ENCODE measurements around the gene CALR. TPM values are rescaled to one million over a fixed set of nuclear protein-coding genes. Genes with fewer than 3 reads are reported as not detected.
A peak's percentile ranks its signal among the peaks of the same experiment; 100 is the strongest.

CALR gene
- total RNA-seq, 1 donor from 2014 or later = 365 TPM

GRCh38 chr19:12937093-12937926 lies 1.1 kb upstream of the CALR start:
- peaks cover 65% of the 10 kb centered on the region for H3K4me1 ChIP-seq
- no peaks in the 10 kb centered on the region for H3K27me3 ChIP-seq (ENCODE audit: low read depth)
- DNase-seq = no peak
- H3K36me3 ChIP-seq = peaks cover 32% of the 10 kb centered on the region
- H3K9me3 ChIP-seq (replicated peaks) = no peaks in the 10 kb centered on the region
- intact Hi-C loops (cut with micrococcal nuclease) = no loop called here
- peak overlapping the region; percentile 83 for H3K4me3 ChIP-seq
- no peak for TF ChIP-seq CTCF (IDR thresholded peaks at IDR 0.05; ENCODE audit: borderline replicate concordance)
- H3K27ac ChIP-seq (replicated peaks) = peak overlapping the region; percentile 63

- intact Hi-C loops (cut with micrococcal nuclease) = no loop called here
- H3K4me1 ChIP-seq = peaks cover 67% of the 10 kb centered on the region
- peaks cover 49% of the 10 kb centered on the region for H3K36me3 ChIP-seq
- peak; percentile 26 for TF ChIP-seq CTCF (IDR thresholded peaks at IDR 0.05; ENCODE audit: borderline replicate concordance)
- no peaks in the 10 kb centered on the region for H3K9me3 ChIP-seq (replicated peaks)
- peak overlapping the region; percentile 83 for H3K4me3 ChIP-seq
- H3K27ac ChIP-seq (replicated peaks) = peak overlapping the region; percentile 91
- no peak for DNase-seq
- no peaks in the 10 kb centered on the region for H3K27me3 ChIP-seq (ENCODE audit: low read depth)
Observed at GRCh38 chr19:12938779-12939601, 581 bp downstream of the CALR start.

GRCh38 chr19:12939975-12940423 lies 1.6 kb downstream of the CALR start:
- Histone ChIP-seq H3K4me3 (peak overlapping the region; percentile 83), H3K27me3 (ENCODE audit: low read depth) (no peaks in the 10 kb centered on the region), H3K36me3 (peaks cover 59% of the 10 kb centered on the region), H3K27ac (replicated peaks) (peak overlapping the region; percentile 91), H3K4me1 (peaks cover 72% of the 10 kb centered on the region), H3K9me3 (replicated peaks) (no peaks in the 10 kb centered on the region)
- no peak for TF ChIP-seq CTCF (IDR thresholded peaks at IDR 0.05; ENCODE audit: borderline replicate concordance)
- intact Hi-C loops (cut with micrococcal nuclease) = no loop called here
- no peak for DNase-seq

- H3K36me3 ChIP-seq = peaks cover 60% of the 10 kb centered on the region
- H3K27ac ChIP-seq (replicated peaks) = peak overlapping the region; percentile 91
- H3K9me3 ChIP-seq (replicated peaks) = no peaks in the 10 kb centered on the region
- TF ChIP-seq CTCF (IDR thresholded peaks at IDR 0.05; ENCODE audit: borderline replicate concordance) = no peak
- H3K4me3 ChIP-seq = peak overlapping the region; percentile 83
- DNase-seq = no peak
- H3K27me3 ChIP-seq (ENCODE audit: low read depth) = no peaks in the 10 kb centered on the region
- peaks cover 80% of the 10 kb centered on the region for H3K4me1 ChIP-seq
- intact Hi-C loops (cut with micrococcal nuclease) = no loop called here
Observed at GRCh38 chr19:12940897-12941296, 2.5 kb downstream of the CALR start.

GRCh38 chr19:12943437-12944044 lies 5.1 kb downstream of the CALR start:
- TF ChIP-seq CTCF (IDR thresholded peaks at IDR 0.05; ENCODE audit: borderline replicate concordance) = no peak
- H3K27ac ChIP-seq (replicated peaks) = no peak overlapping the region
- no peak overlapping the region for H3K4me3 ChIP-seq
- intact Hi-C loops (cut with micrococcal nuclease) = no loop called here
- H3K36me3 ChIP-seq = peaks cover 72% of the 10 kb centered on the region
- no peaks in the 10 kb centered on the region for H3K27me3 ChIP-seq (ENCODE audit: low read depth)
- H3K9me3 ChIP-seq (replicated peaks) = no peaks in the 10 kb centered on the region
- no peak for DNase-seq
- H3K4me1 ChIP-seq = peaks cover 90% of the 10 kb centered on the region

All from left ventricle myocardium inferior (tissue), 1 donor.